ENCODE measurements around the gene LRRIQ1.

Gene LRRIQ1

DNA sequence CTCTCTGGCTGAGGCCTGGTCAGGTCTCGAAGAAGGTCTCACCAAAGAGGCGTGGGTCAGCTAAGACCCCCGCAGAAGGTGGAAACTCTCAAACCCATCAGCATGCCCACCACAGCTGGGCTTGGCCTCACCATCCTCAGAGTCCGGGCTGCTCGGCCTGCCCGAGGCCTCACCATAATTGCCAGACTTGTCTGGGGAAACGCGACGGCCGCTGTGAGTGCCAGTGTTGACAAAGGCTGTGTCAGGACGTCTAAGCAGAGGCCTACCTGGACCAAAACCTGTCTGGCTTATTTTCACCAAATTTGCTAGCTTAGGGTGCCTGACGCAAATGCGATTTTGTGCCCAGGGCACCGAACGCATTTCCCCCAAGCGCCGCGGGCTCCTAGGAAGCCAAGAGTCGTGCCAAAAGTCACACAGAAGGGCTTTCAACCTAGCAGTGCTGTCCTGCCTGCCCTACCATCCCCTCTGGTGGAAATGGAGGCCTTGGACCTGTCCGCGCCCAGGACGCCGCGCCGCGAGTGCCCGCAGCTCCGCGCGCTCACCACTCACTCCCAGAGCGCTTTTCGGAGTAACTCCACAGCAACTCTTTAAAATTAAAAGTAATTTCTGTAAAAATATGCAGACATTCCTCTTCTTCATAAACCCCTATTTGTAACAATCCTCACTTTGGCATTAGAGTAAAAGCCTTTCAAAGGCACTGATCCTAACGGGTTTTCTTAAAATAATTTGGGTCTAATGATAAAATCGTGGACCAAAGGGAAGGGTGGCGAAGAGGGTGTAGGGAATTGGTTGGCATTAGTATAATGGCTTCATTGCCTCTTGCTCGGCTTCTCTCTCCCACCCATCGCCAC, 242.7 kb downstream of the LRRIQ1 start:
- Histone ChIP-seq H3K79me2 (ENCODE audit: insufficient read depth, low read length) (no peaks in the 10 kb centered on the region), H3K27me3 (ENCODE audit: insufficient read depth, low read length) (no peaks in the 10 kb centered on the region; the same call in none of the 2 replicates), H3K36me3 (ENCODE audit: insufficient read depth, low read length) (no peaks in the 10 kb centered on the region), H3K4me2 (ENCODE audit: low read length) (no peak overlapping the region), H3K9ac (ENCODE audit: low read length) (no peak overlapping the region), H3K9me3 (ENCODE audit: low read length) (no peaks in the 10 kb centered on the region), H2AFZ (ENCODE audit: low read length) (no peak overlapping the region), H3K27ac (ENCODE audit: low read depth, low read length, poor library complexity, severe bottlenecking) (no peak overlapping the region), H4K20me1 (ENCODE audit: insufficient read depth, low read length) (no peaks in the 10 kb centered on the region), H3K9me2 (ENCODE audit: low read depth, low read length) (no peaks in the 10 kb centered on the region), H3K4me3 (ENCODE audit: low read depth, low read length, poor library complexity, severe bottlenecking) (no peak overlapping the region), H3F3A (ENCODE audit: insufficient read depth, low read length) (no peaks in the 10 kb centered on the region), H3K4me1 (ENCODE audit: insufficient read depth, low read length, severe bottlenecking) (no peaks in the 10 kb centered on the region)
- TF ChIP-seq, protein P1, sequence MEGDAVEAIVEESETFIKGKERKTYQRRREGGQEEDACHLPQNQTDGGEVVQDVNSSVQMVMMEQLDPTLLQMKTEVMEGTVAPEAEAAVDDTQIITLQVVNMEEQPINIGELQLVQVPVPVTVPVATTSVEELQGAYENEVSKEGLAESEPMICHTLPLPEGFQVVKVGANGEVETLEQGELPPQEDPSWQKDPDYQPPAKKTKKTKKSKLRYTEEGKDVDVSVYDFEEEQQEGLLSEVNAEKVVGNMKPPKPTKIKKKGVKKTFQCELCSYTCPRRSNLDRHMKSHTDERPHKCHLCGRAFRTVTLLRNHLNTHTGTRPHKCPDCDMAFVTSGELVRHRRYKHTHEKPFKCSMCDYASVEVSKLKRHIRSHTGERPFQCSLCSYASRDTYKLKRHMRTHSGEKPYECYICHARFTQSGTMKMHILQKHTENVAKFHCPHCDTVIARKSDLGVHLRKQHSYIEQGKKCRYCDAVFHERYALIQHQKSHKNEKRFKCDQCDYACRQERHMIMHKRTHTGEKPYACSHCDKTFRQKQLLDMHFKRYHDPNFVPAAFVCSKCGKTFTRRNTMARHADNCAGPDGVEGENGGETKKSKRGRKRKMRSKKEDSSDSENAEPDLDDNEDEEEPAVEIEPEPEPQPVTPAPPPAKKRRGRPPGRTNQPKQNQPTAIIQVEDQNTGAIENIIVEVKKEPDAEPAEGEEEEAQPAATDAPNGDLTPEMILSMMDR (IDR thresholded peaks at IDR 0.05; ENCODE audit: low read length), result no peak
- no peak for TF ChIP-seq EZH2 (IDR thresholded peaks at IDR 0.05; ENCODE audit: borderline replicate concordance, low read length)

DNA sequence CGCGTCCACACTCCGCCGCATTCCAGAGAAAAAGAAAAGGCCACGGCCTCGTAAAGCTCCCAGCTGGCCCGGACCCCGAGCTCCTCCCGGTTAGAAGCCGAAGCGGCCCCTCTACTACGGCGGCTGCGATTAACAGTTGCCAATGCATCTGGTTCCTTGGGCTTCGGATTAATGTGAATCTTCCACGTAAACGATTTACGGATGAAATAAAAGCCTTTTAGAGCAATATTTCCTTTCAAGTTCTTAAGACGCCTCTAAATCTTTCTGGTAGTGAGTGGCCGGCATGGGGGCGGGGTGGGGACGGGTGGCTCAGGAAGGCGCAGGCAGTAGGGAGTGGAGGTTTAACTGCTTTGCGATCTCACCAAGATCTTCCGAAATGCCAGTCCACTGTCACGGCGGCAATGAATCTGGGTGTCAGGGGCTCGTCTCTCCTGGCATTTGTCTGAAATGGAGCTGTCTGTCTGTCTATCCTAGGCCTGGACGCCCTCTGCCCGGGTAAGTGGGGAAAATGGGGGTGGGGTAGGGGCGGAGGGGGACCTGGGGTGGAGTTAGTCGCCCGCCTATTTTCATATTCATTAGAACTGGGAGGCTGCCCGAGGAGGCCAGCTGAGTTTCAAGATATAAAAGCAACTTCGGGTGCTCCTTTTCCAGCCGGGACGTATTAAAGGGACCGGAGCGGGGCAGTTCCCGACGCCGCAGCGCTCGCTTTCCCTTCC, 243.5 kb downstream of the LRRIQ1 start:
- no peaks in the 10 kb centered on the region for H3K36me3 ChIP-seq (ENCODE audit: insufficient read depth, low read length)
- no peak overlapping the region for H3K4me3 ChIP-seq (ENCODE audit: low read depth, low read length, poor library complexity, severe bottlenecking)
- H3K4me1 ChIP-seq (ENCODE audit: insufficient read depth, low read length, severe bottlenecking), result no peaks in the 10 kb centered on the region
- TF ChIP-seq EZH2 (IDR thresholded peaks at IDR 0.05; ENCODE audit: borderline replicate concordance, low read length), result no peak
- TF ChIP-seq, protein P1 (IDR thresholded peaks at IDR 0.05; ENCODE audit: low read length), result no peak
- no peaks in the 10 kb centered on the region for H3K9me3 ChIP-seq (ENCODE audit: low read length)
- no peaks in the 10 kb centered on the region for H4K20me1 ChIP-seq (ENCODE audit: insufficient read depth, low read length)
- no peak overlapping the region for H3K4me2 ChIP-seq (ENCODE audit: low read length)
- no peaks in the 10 kb centered on the region for H3K9me2 ChIP-seq (ENCODE audit: low read depth, low read length)
- no peak overlapping the region for H2AFZ ChIP-seq (ENCODE audit: low read length)
- H3K79me2 ChIP-seq (ENCODE audit: insufficient read depth, low read length), result no peaks in the 10 kb centered on the region
- no peaks in the 10 kb centered on the region for H3F3A ChIP-seq (ENCODE audit: insufficient read depth, low read length)
- H3K9ac ChIP-seq (ENCODE audit: low read length), result no peak overlapping the region
- H3K27ac ChIP-seq (ENCODE audit: low read depth, low read length, poor library complexity, severe bottlenecking), result no peak overlapping the region
- no peaks in the 10 kb centered on the region; the same call in none of the 2 replicates for H3K27me3 ChIP-seq (ENCODE audit: insufficient read depth, low read length)

DNA sequence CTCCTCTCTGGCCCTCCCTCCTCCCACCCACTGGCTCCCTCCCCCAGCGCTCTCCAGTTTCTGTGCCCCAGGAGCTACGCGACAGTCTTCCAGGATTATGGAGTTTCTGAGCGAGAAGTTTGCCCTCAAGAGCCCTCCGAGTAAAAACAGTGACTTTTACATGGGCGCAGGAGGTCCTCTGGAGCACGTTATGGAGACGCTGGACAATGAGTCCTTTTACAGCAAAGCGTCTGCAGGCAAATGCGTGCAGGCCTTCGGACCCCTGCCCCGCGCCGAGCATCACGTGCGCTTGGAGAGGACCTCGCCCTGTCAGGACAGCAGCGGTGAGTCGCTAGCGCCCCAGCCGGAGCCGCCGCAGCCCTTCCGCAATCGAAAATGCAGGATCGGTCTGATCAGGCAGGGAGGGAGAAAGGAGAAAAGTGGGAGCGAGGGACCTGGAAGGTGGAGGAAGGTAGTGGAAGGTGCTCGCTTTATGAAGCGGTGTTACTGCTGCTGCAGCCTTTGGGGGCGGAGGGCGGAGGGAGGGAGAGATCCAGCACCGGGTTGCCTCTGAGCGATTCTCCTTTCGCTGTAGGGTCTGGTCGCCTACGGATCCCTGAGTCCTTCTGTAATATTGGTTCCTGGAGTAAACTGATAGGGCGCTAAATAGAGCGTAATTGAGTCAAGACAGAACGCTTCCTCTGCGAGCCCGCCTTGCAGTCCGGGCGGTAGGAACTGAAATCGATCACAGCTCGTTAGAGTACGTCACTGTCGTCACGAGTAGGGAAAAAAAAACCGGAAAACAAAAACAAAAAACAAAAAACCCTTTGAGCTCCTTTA, 244.2 kb downstream of the LRRIQ1 start, which contains the start of gene ALX1:
ALX1 (plus strand) TSS at position 56 of the 819 bp plus-strand sequence; CDS start at position 98, 42 bp downstream.
- Histone ChIP-seq H3K9me3 (ENCODE audit: low read length) (no peaks in the 10 kb centered on the region), H2AFZ (ENCODE audit: low read length) (no peak within 1 kb of the TSS), H3K4me3 (ENCODE audit: low read depth, low read length, poor library complexity, severe bottlenecking) (no peak within 1 kb of the TSS), H4K20me1 (ENCODE audit: insufficient read depth, low read length) (no peaks in the 10 kb centered on the region), H3K4me1 (ENCODE audit: insufficient read depth, low read length, severe bottlenecking) (no peaks in the 10 kb centered on the region), H3K9ac (ENCODE audit: low read length) (no peak within 1 kb of the TSS), H3K36me3 (ENCODE audit: insufficient read depth, low read length) (no peaks in the 10 kb centered on the region), H3K79me2 (ENCODE audit: insufficient read depth, low read length) (no peaks in the 10 kb centered on the region), H3K27ac (ENCODE audit: low read depth, low read length, poor library complexity, severe bottlenecking) (no peak within 1 kb of the TSS), H3F3A (ENCODE audit: insufficient read depth, low read length) (no peaks in the 10 kb centered on the region), H3K4me2 (ENCODE audit: low read length) (no peak within 1 kb of the TSS), H3K27me3 (ENCODE audit: insufficient read depth, low read length) (no peaks in the 10 kb centered on the region; the same call in none of the 2 replicates), H3K9me2 (ENCODE audit: low read depth, low read length) (no peaks in the 10 kb centered on the region)
- TF ChIP-seq EZH2 (IDR thresholded peaks at IDR 0.05; ENCODE audit: borderline replicate concordance, low read length), result no peak
- TF ChIP-seq, protein P1 (IDR thresholded peaks at IDR 0.05; ENCODE audit: low read length), result no peak
